HCT116 (cell line): ENCODE data around the gene TOGARAM1. TPM values are rescaled to one million over a fixed set of nuclear protein-coding genes. Genes with fewer than 3 reads are reported as not detected.

Experiments used
- ATAC-seq: fragments of 200-7000 bp; cut with Tn5 transposase; 2 replicates; pipeline ENCODE4 v1.9.1; 2020; ENCODE audit warnings: mild to moderate bottlenecking, moderate library complexity
- BruUV-seq: library from RNA; stranded (reverse); fragments of 400-500 nt; replicated peaks from 2 replicates; lab custom pipeline; 2021; lab: Mats Ljungman, UMichigan
- CTCF ChIA-PET: fragments of 300-600 bp; sonication (Branson Sonifier 250); formaldehyde crosslinking; loops from one replicate; lab custom pipeline; 2021; ENCODE audit warnings: antibody characterized with exemption; lab: Charles Lee
- POLR2A ChIA-PET: fragments of 300-600, 350-600 bp; sonication (Branson Sonifier 250); formaldehyde crosslinking; loops from one replicate; lab custom pipeline; 2021; ENCODE audit warnings: antibody characterized with exemption; lab: Charles Lee
- RAD21 ChIA-PET, 2 experiments: fragments of 300-600 bp; sonication (Branson Sonifier 250); formaldehyde crosslinking; loops; one replicate each; lab custom pipeline; 2023; ENCODE audit warnings: low total read pairs in 2 of 2; ENCODE audit not compliant: uncharacterized antibody in 2 of 2, unreplicated experiment in 2 of 2, low non-redundant PET in 1 of 2; lab: Charles Lee
- DNase-seq: peaks from one replicate; pipeline ENCODE4 v3.0.0-alpha.2; 2010; ENCODE audit warnings: low read depth, low spot score
- H2AFZ ChIP-seq: fragments of 200-600 bp; shearing (Covaris generic), sonication (generic); 2 replicates; pipeline ENCODE4 v1.6.1; 2017; ENCODE audit warnings: low read depth, mixed run types, mixed read lengths, antibody characterized with exemption, low read length; ENCODE audit not compliant: poor library complexity, severe bottlenecking
- H3K27ac ChIP-seq: 2 replicates; pipeline ENCODE4 v1.5.1; 2012; ENCODE audit warnings: low read depth, low read length
- H3K27me3 ChIP-seq: fragments of 200-600 bp; sonication (generic); 2 replicates; pipeline ENCODE4 v1.6.1; 2016; ENCODE audit warnings: mixed run types, low read length, mixed read lengths; ENCODE audit not compliant: insufficient read depth
- H3K36me3 ChIP-seq, 2 experiments: fragments of 200-500 bp in 1 of 2; fragments of 200-600 bp in 1 of 2; sonication (Bioruptor generic) in 1 of 2; sonication (generic) in 1 of 2; 2 replicates each; pipeline versions ENCODE4 v1.5.1 to v1.6.1; 2014 to 2016; ENCODE audit warnings: low read length in 2 of 2, inconsistent platforms in 1 of 2, mixed read lengths in 1 of 2, mixed run types in 1 of 2; ENCODE audit not compliant: insufficient read depth in 2 of 2, control insufficient read depth in 1 of 2
- H3K4me1 ChIP-seq, 2 experiments: fragments of 200-600 bp in 1 of 2; sonication (generic) in 1 of 2; 2 replicates each; pipeline versions ENCODE4 v1.5.1 to v1.6.1; 2012 to 2017; ENCODE audit warnings: low read length in 2 of 2, inconsistent platforms in 1 of 2, mild to moderate bottlenecking in 1 of 2, mixed read lengths in 1 of 2, mixed run types in 1 of 2, moderate library complexity in 1 of 2; ENCODE audit not compliant: insufficient read depth in 2 of 2, control insufficient read depth in 1 of 2
- H3K4me2 ChIP-seq: fragments of 200-600 bp; sonication (generic); 2 replicates; pipeline ENCODE4 v1.6.1; 2017; ENCODE audit warnings: mixed run types, low read length, mixed read lengths
- H3K4me3 ChIP-seq, 2 experiments: fragments of 200-600 bp in 1 of 2; sonication (generic) in 1 of 2; replicated peaks in 1 of 2; 2 replicates each; pipeline ENCODE4 v1.5.1; 2011 to 2016; ENCODE audit warnings: low read length in 2 of 2, control low read depth in 1 of 2, low read depth in 1 of 2, mild to moderate bottlenecking in 1 of 2, mixed read lengths in 1 of 2, mixed run types in 1 of 2
- H3K79me2 ChIP-seq: fragments of 200-600 bp; sonication (generic); 2 replicates; pipeline ENCODE4 v1.6.1; 2017; ENCODE audit warnings: mild to moderate bottlenecking, mixed run types, low read length, moderate library complexity, mixed read lengths; ENCODE audit not compliant: insufficient read depth
- H3K9ac ChIP-seq: fragments of 200-600 bp; sonication (generic); 2 replicates; pipeline ENCODE4 v1.6.1; 2016; ENCODE audit warnings: low read length, mixed read lengths
- H3K9me2 ChIP-seq: fragments of 200-600 bp; sonication (generic), shearing (Covaris generic); 2 replicates; pipeline ENCODE4 v1.6.1; 2017; ENCODE audit warnings: mixed run types, mild to moderate bottlenecking, moderate library complexity; ENCODE audit not compliant: insufficient read depth
- H3K9me3 ChIP-seq, 2 experiments: fragments of 200-500 bp in 1 of 2; fragments of 200-600 bp in 1 of 2; sonication (Bioruptor generic) in 1 of 2; sonication (generic) in 1 of 2; 2 replicates each; pipeline ENCODE4 v1.6.1; 2014 to 2017; ENCODE audit warnings: low read length in 2 of 2, mixed read lengths in 2 of 2, inconsistent platforms in 1 of 2, low read depth in 1 of 2, mild to moderate bottlenecking in 1 of 2, mixed run types in 1 of 2, moderate library complexity in 1 of 2; ENCODE audit not compliant: control insufficient read depth in 1 of 2, insufficient read depth in 1 of 2
- H4K20me1 ChIP-seq: fragments of 200-600 bp; sonication (generic), shearing (Covaris generic); 2 replicates; pipeline ENCODE4 v1.6.1; 2017; ENCODE audit warnings: mixed run types, mild to moderate bottlenecking, moderate library complexity; ENCODE audit not compliant: insufficient read depth
- CBX3 ChIP-seq: IDR thresholded peaks from 2 replicates; pipeline ENCODE4 v1.6.1; 2012; ENCODE audit warnings: low read depth
- EZH2phosphoT487 ChIP-seq: fragments of 200-600 bp; IDR thresholded peaks from 2 replicates; pipeline ENCODE4 v1.6.1; 2018; ENCODE audit warnings: antibody characterized with exemption, borderline replicate concordance
- POLR2A ChIP-seq: IDR thresholded peaks from 2 replicates; pipeline ENCODE4 v1.7.0; 2011; ENCODE audit warnings: borderline replicate concordance; ENCODE audit not compliant: insufficient read depth, insufficient read length; ENCODE audit errors: extremely low read depth
- TCF7L2 ChIP-seq: IDR thresholded peaks from 2 replicates; pipeline ENCODE4 v1.7.0; 2011; ENCODE audit warnings: borderline replicate concordance, inconsistent platforms; ENCODE audit not compliant: insufficient read depth, insufficient read length; ENCODE audit errors: extremely low read depth
- intact Hi-C: fragments of 100-400 bp; cut with micrococcal nuclease; formaldehyde crosslinking; loops from 2 replicates; pipeline ENCODE4 v1.10.0; 2022
- total RNA-seq: library from RNA; stranded (reverse); gene quantifications from one replicate; pipeline ENCODE4 v1.2.1, GENCODE V29; 2021; ENCODE audit not compliant: unreplicated experiment
- TF ChIP-seq, protein P1 (sequence below): IDR thresholded peaks from 2 replicates; pipeline ENCODE4 v1.6.1; 2012; ENCODE audit warnings: low read depth
- TF ChIP-seq, protein P2 (sequence below): IDR thresholded peaks from 2 replicates; pipeline ENCODE4 v1.6.1; 2011; ENCODE audit warnings: mild to moderate bottlenecking, low read length, moderate library complexity; ENCODE audit not compliant: insufficient replicate concordance; ENCODE audit errors: extremely low read depth

TOGARAM1 gene
- total RNA-seq, 1 experiment from 2014 or later: 1.9 TPM

DNA sequence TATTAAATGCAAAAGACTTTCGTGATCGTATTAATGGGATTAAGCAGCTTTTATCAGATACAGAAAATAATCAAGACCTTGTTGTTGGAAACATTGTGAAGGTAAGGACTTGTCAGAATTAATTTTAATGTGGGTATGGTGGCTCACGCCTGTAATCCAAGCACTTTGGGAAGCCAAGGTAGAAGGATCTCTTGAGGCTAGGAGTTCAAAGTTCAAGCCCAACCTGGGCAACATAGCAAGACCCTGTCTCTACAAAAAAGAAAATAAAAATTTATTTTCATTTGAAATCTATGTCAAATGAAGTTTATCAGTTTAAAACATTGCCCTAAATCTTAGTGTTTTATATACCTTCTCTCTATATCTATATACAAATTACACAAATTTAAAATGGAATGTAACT lies 104.7 kb downstream of the TOGARAM1 start:
- H3K4me3 ChIP-seq: no peak overlapping the region
- no peaks in the 10 kb centered on the region for H3K79me2 ChIP-seq
- CTCF ChIA-PET: no interaction called here
- no peaks in the 10 kb centered on the region for H3K36me3 ChIP-seq
- H3K9me2 ChIP-seq: no peaks in the 10 kb centered on the region
- DNase-seq (no peak), ATAC-seq (no peak)
- RAD21 ChIA-PET: no interaction called here
- H3K4me1 ChIP-seq: no peaks in the 10 kb centered on the region
- no peak overlapping the region for H3K27ac ChIP-seq
- POLR2A ChIA-PET: no interaction called here
- H3K4me2 ChIP-seq: no peak overlapping the region
- H4K20me1 ChIP-seq: no peaks in the 10 kb centered on the region
- intact Hi-C loops: no loop called here
- H2AFZ ChIP-seq: no peak overlapping the region
- H3K27me3 ChIP-seq: no peaks in the 10 kb centered on the region
- H3K9ac ChIP-seq: no peak overlapping the region
- BruUV-seq: no TSS peak
- H3K9me3 ChIP-seq: no peaks in the 10 kb centered on the region
- TF ChIP-seq POLR2A (no peak), CBX3 (no peak), TCF7L2 (no peak), EZH2phosphoT487 (no peak)
- TF ChIP-seq, protein P1, sequence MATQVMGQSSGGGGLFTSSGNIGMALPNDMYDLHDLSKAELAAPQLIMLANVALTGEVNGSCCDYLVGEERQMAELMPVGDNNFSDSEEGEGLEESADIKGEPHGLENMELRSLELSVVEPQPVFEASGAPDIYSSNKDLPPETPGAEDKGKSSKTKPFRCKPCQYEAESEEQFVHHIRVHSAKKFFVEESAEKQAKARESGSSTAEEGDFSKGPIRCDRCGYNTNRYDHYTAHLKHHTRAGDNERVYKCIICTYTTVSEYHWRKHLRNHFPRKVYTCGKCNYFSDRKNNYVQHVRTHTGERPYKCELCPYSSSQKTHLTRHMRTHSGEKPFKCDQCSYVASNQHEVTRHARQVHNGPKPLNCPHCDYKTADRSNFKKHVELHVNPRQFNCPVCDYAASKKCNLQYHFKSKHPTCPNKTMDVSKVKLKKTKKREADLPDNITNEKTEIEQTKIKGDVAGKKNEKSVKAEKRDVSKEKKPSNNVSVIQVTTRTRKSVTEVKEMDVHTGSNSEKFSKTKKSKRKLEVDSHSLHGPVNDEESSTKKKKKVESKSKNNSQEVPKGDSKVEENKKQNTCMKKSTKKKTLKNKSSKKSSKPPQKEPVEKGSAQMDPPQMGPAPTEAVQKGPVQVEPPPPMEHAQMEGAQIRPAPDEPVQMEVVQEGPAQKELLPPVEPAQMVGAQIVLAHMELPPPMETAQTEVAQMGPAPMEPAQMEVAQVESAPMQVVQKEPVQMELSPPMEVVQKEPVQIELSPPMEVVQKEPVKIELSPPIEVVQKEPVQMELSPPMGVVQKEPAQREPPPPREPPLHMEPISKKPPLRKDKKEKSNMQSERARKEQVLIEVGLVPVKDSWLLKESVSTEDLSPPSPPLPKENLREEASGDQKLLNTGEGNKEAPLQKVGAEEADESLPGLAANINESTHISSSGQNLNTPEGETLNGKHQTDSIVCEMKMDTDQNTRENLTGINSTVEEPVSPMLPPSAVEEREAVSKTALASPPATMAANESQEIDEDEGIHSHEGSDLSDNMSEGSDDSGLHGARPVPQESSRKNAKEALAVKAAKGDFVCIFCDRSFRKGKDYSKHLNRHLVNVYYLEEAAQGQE: no peak
- TF ChIP-seq, protein P2, sequence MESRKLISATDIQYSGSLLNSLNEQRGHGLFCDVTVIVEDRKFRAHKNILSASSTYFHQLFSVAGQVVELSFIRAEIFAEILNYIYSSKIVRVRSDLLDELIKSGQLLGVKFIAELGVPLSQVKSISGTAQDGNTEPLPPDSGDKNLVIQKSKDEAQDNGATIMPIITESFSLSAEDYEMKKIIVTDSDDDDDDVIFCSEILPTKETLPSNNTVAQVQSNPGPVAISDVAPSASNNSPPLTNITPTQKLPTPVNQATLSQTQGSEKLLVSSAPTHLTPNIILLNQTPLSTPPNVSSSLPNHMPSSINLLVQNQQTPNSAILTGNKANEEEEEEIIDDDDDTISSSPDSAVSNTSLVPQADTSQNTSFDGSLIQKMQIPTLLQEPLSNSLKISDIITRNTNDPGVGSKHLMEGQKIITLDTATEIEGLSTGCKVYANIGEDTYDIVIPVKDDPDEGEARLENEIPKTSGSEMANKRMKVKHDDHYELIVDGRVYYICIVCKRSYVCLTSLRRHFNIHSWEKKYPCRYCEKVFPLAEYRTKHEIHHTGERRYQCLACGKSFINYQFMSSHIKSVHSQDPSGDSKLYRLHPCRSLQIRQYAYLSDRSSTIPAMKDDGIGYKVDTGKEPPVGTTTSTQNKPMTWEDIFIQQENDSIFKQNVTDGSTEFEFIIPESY: no peak
